OCI-M2 (cell line): ENCODE measurements around the gene MAP1B.

Experiments
- DNase-seq: peaks from one replicate; lab custom pipeline; 2025; ENCODE audit not compliant: unreplicated experiment; lab: John Stamatoyannopoulos, UW

MAP1B gene

DNA sequence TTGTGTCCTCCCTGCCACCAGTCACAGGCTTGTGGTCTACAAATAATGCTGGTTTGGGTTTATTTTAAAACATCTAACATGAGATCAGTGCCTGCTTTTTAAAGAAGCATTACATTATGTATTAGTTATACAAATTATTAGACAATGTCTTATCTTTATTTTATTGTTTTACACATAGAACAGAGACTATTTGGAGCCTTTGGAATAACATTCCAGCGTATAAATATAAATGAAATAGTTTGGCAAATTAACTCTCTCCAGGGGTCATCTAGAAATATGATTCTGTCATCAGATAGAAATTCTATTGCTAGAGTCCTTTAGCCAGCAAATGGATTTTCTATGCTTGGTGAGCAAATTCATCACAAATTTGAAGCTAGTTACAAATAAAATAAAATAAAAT is 22.4 kb downstream of the MAP1B start:
- no peak for DNase-seq

DNA sequence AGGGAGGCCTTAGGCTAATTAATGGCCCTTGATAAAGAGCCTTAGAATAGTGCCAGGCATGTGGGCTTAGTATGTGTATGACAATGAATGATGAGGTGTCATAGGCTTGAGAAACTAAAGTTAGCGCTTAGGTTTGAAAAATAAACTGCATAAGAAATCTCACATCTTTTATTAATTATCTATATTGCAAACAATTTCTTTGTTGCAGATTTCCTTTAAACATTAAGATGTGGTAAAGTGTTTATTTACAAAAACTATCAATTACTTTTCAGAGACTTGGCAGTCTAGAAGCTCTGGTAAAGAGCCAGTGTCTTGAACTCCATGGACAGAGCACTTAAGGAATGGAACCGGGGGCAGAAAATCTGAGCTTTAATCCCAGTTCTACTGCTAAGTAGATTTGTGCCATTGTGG is 23.1 kb downstream of the MAP1B start:
- no peak for DNase-seq

DNA sequence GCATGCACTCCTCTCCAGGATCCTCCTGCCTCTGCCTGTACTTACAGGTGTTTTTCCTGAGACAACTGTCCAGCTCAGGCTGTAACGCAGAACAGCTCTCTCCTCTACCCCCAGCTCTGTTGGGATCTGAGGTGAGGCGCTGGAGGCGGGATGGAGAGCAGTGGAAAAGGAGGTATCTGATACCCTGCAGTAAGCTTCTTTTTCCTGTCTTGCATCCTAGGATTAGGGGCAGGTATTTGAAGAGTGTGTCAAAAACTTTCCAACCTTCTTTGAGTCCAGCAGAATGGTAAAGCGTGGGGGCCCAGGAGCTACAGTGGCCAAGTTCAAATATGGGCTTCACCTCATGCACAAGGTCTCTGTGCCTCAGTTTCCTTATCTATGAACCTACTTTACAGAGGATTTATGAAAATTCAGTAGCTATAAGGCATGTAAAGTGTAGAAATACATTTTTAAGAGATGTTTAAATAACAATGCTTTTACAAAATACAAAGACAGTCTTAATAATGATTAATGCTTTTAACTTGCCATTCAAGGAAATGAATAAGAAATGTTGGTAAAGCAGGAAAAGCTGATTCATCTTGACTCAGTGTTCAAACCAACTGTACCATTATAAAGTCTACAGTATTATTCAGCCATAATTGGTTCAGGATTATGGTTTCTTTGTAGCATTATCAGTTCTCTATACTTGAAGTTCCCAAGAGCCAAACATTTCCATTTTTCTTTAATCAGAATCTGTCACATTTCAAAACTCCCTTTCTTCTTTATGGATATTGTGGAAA is 26.1 kb downstream of the MAP1B start:
- no peak for DNase-seq

DNA sequence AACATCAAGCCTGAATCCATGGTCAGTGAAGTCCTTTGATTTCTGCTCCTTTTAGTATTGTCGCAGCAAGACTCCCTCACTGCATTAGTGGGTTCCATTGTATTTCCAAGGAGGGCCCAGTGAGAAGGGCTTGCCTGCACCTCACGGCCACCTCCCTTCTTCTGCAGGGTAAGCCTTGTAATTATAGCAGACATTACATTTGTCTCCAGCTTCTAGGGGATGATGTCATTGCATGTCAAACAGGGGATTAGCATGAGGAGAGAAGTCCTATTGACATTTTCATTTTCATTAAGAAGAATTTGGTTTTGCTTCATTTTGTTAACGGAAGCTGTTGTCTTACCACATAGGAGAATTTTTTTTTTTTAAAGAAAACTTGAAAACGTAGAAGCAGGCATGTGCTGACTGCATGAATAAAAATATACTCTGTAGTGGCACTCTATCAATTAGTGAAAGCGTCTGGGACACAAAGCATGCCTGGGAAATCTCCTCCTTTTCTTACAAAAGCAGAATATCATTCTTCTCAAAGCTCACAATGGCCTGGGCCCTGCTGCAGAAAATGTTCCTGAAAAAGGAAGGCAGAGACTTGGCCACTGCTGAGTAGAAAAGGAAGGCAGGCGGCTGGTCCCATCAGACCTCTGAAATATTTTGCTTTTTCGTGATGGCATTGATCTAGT is 27.1 kb downstream of the MAP1B start:
- DNase-seq = no peak

DNA sequence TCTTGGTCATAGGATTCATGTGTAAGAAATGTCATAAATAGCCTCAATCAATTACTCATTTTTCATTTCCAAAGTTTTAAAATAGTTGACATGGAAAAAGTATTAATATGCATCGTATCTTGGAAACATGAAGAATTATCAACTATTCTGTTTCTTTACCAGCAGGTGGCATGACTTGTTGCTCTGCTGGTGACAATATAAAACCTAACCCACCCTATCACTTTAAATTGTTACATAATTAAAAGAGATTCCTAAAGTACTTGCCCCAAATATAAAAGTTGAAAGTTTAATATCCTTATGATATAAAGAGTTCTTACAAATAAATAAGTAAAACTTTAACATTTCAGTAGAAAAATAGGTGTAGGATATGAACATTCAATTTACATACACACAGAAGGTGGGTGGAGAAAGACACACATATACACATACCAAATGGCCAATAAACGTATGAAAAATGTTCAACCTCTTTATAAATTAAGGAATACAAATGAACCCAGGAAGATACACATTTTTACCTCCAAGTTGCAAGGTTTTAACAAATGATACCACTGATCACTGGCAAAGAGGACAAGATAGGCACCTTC is 30.6 kb downstream of the MAP1B start:
- DNase-seq = no peak

DNA sequence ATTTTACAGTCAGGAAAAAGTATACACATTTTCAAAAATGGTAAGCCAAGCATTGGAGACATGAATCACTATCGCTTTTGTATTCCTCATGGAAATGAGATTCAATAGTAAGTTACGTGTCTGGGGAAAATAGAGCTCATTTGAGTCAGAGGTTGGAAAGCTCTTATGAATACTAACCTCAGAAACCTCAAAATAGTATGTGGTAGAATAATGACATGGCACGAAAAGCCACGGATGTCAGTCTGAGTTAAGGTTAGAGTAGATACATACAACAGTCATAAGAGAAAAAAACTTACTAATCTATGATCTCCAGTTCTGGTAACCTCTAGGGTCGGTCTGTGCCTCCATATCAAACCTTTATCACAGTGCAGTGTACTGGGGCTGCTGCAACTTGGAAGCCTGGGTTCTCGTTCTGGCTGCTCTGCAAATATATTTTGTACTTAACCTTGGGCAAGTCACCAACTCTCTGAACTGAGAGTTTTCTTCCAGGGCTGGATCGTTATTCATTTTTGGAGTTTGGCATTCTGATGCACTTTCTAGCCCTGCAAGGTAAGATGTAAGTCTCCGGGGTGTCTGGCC is 31.8 kb downstream of the MAP1B start:
- no peak for DNase-seq

DNA sequence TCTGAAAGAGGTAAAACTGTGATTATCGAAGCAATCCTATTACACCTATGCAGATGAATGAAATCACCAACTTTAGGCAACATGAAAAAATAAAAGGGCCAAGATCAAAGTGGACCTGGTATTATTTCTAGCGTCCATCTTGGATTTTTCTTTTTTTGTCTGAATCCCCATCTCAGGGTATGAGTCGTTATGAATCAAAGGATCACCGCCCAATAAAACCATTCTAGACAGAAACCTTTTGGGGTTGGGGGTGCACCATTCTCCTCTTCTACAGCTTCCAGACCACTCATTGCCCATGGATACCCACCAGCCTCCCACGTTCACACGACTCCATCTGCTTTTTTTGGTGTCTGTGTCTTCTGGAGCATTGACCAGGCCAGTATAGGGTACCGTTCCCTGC is 33.4 kb downstream of the MAP1B start:
- no peak for DNase-seq

DNA sequence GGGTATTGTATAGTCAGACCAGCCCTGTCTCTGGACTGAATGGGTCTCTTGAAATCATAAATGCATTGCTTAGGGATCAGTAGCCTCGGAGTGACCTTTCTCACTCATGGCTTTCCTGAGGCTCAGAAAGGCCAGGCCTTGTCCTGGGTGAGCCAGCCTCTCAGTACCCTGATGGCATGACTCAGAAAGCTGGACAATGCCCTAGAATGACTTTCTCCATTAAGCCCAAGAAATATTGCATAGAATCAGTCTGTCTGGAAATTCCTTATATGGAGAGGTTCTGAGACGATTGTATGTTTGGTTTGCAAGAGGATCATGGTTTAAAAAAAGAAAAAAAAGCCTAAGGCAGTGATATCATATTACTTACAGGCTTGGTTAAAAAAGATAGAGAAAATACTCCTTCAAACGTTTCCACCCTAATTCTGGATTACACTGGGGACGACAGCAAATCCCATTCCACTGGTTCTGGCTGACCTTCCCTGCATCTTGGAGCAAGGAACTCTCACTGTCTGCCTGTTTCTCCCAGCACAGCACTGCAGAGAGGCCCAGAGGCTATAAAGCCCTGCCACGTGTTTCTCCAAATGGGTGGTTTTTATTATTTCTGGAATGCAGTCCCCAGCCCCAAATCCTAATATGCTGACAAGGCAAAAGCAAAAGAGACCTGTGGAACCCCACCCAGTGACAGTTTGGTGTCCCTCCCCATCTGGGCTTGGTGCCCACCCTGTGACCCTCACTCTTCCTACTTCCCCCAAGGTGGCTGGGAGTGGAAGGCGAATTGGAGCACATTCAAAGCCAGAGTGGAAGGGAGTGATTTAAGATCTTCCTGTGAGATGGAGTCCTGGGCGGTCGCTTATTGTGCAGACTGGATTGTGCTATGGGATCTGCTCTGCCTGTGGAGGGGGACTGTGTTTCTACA is 34.4 kb downstream of the MAP1B start:
- no peak for DNase-seq

DNA sequence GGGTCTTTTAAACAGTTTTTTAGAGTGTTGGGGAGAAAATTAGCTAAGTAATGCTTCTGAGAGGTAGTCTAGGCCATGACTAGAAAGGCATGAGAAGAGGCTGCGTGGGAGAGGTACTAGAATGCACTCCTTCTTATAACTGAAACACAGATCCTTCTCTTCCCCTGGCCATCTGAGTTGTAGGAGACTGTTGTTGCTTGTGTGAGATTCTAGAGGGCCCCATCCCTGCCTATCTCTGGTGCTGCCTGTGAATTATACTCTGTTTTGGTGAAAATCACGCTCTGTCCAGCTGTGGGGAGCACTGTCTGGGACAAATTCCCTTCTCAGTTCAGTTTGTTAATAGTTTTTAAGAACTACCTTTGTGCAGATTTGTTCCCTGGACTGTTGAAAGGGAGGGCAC is 37.5 kb downstream of the MAP1B start:
- DNase-seq = no peak

DNA sequence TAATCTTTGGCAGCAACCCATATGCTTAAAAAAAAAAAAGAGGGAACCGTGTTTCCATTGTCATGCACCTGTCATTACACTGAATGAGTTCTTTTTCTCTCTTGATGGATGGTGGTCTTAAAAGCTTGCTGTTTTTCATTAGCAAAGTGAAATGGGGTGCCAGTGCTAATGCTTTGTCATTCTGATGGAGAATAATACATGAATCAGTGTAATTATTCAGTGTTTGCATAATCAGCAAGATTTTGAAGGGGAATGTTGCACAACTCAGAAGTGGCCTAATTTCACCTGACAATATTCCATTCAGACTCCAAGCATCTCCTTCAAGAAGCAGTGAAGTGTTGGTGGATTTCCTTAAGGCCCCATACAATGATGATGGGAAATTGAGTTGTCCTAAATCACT is 38.1 kb downstream of the MAP1B start:
- DNase-seq = no peak

DNA sequence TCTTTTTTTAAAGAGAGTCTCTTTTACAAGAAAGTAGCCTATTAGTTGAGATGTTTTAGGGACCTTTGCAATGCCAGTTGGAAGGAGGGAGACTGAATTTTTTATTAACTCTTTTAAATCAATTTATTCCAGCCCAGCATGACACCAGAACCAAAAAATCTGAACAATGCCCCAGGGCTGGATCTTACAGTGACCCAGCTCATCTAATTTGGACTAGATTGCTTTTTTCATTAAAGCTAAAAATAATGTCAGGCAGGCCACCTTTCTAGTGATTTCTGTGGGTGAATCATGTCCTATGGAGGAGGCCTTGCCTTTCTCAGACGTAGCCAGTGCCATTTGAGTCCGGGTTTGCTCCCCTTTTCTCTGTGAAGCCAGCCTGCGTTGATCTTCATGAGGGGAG is 38.8 kb downstream of the MAP1B start:
- no peak for DNase-seq

DNA sequence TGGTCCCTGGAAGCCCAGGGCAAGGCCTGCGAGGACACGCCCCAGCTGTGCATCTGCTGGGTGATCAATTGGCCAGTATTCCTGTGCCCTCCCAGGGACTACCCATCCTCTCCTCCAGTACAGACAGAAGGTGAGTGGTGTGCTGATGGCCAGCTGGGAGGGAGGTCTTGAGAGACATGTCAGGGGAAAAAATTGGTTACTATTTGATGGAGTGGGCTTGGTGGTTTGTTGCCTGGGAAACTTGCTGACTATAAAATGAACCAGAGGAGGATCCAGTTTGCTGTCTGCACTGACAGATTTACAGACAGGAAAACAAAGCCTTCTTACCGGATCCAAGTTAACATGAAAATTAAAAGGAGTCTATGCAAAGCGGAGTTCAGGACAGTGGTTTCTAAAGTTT is 40.3 kb downstream of the MAP1B start:
- DNase-seq = no peak

DNA sequence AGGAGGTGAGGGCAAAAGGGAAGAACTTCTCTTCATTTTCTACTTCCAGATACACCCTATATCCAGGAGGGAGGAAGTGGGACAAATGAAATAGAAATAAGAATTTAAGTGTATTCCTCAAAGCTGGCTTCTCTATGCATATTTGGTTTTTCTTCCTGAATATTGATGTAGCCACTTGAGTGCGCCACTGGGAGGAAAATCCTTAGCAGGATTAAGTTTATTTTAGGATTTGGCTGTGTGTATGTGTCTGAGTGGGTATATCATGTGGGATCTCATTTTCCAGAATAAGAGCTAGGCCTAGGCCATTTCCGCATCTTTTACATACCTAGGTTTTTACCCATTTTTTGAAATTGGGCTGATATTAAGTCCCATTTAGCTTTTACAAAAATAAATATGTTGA is 42.5 kb downstream of the MAP1B start:
- DNase-seq = no peak

DNA sequence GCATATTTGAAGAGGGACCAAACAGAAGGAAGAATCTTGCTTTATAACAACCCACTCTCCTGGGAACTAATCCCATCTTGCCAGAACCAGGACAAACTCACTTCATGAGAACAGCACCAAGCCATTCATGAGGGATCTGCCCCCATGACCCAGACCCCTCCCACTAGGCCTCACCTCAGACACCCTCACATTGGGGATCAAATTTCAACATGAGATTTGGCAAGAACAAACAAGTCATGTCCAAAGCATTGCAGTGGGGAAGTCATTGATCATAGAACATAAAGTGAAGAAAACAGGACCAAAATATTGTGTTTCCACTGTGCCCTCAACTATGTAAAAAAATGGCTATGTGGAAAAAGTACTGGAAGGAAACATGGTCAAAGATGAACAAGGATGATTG is 43.9 kb downstream of the MAP1B start:
- DNase-seq = no peak

DNA sequence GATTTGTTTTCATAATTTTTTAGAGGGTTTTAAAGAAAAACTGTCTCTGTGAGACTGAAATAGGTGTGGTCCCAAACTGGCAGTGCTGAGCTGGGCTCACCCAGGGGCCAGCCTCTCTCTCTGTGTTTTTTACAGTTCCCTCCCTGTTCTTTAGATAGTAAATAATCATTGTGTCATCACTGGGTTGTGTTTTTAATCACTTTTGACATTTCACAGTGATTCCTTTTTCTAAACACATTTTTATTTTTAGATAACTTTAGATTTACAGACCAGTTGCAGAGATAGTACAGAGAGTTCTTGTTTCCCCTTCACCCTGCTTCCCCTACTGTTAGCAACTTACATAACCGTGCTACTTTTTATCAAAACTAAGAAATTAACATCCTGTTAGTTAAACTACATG is 44.4 kb downstream of the MAP1B start:
- no peak for DNase-seq

DNA sequence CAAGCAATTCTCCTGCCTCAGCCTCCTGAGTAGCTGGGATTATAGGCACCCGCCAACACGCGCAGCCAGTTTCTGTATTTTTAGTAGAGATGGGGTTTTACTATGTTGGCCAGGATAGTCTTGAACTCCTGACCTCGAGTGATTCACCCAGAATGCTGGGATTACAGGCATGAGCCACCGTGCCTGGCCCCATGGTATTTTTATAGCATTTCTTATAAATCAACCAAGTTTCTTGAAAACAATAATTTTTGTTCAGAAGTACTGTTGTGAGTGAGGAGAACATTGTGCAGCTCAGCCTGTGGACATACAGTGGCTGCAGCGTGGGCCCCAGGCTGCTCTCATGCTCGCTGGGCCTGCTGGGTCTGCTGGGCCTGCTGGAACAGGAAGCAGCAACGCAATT is 45.3 kb downstream of the MAP1B start:
- no peak for DNase-seq

DNA sequence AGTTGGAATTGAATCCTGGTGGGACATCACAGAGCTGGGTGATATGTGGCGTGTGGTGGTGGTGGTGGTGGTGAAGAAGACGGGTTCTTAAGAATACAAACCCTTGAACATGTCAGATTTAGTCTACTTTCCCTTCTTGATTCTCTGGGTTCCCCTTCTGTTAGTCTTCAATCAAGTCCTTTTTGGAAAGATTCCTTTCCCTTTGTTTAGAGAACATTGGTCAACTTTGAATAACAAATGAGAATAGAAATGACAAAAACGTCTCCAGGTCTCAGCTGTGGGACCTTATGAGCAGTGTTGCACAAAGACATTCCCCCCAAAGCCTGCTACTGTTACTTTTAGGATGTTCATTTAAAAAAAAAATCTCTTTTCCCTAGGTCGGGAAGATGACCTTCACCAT is 46.3 kb downstream of the MAP1B start:
- DNase-seq = no peak

DNA sequence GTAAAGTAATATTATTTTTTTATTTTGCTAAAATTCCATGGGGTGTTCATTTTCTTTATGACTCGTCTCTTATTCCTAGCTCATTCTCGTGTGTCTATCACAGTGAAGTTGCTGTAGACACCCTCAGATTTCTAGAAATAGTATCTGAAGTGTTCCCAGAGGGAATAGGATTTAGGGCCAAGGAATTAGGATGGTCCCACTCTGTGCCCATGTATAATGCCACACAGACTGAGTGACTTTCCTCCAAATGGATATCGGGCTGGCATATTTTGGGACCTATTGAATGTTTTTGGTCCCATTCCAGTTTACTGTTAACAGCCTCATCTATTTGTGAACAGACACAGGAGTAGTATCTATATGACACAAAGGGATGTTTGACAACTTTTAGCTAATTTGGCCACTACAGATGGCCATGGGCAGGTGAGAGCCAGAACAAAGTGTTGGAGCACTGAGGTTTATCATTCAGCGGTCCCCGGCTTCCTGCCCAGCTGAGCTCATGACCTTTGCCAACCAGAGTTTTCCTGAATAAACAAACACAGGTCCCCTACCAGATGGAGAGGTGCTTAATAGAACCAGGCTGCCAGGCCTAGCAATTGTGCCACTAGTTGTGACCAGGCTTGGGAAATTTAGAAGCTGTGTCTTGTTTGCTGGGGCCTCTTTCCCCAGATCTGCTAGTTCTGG is 46.9 kb downstream of the MAP1B start:
- no peak for DNase-seq

DNA sequence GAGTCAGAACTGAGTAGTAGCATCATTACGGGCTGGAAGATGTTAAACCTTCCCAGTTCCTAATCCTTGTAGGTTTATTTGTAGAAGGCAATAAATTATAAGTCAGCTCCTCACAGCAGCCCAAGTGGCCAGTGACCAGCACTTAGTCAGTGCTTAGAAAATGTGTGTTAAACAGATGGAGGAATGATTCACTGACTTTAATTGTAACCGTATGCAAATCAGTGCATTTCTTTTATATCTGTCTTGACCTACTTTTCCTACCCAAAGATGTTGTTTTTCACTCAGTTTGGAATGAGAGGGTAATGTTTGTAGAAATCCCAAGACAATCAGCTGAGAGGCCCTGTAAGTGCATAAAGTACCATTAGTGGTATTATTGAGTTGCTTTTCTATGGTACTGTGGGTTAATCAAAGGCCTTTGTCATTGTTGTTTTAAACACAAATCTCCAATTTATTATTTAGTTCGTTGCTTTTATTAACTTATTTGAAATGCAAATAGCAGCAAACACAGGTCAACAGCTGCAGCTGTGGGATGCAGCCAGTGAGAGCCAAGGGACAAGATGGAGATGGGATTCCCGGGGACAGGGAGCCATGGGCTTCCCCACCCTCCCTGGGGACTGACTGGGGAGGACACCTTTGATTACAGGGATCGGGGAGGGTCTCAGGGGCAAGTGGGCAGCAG is 49.8 kb downstream of the MAP1B start:
- DNase-seq = no peak

DNA sequence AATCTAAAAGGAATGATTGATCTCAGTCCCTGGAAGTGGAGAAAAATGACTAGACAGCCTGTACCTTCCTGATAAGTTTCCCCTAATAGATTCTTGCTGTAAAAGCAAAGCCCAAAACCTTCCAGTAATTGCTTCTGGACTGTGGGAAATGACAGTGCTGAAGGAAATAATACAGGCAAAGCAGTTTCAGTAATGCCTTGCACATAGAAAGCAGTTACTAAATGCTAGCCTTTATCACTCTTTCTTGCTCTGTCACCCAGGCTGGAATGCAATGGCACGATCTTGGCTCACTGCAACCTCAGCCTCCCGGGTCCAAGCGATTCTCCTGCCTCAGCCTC is 50.3 kb downstream of the MAP1B start:
- no peak for DNase-seq
